NCI-H345 treated with DMSO at 0.1 percent for 48 hours (cell line): ENCODE measurements around the gene ARHGDIA.
"Not testable (repeated sequence)": the region's sequence is repeated elsewhere in the genome, so short reads cannot be mapped to it uniquely, and the experiment has no call there.

Source experiments
- DNase-seq: peaks from one replicate; lab custom pipeline; 2025; ENCODE audit not compliant: unreplicated experiment; lab: John Stamatoyannopoulos, UW

ARHGDIA gene

GRCh38 chr17:81844887-81845286 lies 26.2 kb downstream of the ARHGDIA start:
- DNase-seq, result no peak

GRCh38 chr17:81844327-81844851 lies 26.7 kb downstream of the ARHGDIA start:
- DNase-seq, result no peak

DNA sequence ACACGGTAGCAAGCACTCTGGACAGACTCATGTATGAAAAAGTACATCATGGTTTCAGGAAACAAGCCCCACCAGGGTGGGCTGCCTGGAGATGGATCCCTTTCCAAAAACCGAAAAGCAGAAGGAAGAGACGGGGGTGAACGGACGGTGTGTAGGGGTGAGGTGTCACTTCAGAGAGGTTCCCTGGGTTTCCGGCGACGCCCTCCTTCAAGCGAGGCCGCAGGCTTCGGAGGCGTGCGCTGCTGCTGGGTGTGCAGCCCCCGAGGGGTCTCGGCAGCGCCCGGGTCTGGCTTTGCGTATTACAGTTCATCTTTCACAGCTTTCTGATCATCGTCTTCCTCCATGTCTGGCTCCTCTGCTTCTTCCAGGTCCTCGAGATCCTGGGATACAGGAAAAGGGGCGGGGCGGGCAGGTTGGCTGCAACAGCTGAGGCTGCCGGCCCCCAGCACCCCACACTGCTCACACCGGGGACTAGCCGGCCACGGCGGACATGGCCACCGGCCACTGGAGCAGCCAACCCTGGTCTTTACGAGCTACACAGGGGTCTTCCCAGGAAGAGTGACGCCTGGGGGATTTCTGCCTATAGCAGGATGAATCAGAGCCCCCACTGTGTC lies 27.3 kb downstream of the ARHGDIA start:
- no peak for DNase-seq

DNA sequence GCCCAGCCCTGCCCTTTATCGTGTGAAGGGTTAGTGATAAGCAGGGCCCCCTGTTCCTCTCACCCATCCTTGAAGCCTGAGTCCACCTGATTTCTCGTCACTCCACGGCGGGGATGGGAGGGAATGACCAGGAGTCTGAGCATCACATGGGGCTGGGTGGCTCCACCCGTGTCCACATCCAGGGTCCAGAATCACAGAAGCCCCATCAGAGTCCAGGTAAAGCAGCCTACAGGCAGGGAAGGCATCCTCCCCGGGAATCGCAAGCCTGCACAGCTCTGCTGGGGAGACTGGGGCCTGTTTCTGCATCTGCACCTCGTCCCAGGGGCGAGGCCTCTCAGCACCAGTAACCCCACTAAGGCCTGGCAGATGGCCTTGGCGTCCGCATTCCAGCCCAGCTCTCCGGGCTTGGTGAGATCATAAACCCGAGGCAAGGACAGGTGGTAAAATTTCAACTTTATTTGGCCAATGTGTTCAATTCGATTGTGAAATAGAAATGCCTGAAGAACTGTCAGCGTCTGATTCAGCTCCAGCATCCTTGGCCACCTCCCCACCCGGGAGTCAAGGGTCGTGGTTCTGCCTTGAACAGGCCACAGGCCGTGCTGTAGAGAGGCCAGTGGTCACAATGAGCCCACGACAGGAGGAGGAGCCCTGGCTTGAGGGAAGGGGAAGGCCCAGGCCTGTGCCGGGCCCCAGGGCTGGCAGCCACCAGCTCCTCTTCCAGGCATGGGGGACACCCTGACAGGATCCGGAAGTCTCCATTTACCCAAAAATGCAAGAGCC lies 28.2 kb downstream of the ARHGDIA start:
- DNase-seq, result no peak

- no peak for DNase-seq
These were observed 28.8 kb downstream of the ARHGDIA start for GRCh38 chr17:81842378-81842724.

GRCh38 chr17:81841866-81842265 lies 29.3 kb downstream of the ARHGDIA start:
- no peak for DNase-seq

- DNase-seq, result no peak
These were observed 30.0 kb downstream of the ARHGDIA start for GRCh38 chr17:81840826-81841778.

GRCh38 chr17:81840059-81840458 lies 31.1 kb downstream of the ARHGDIA start:
- not testable (repeated sequence) for DNase-seq

GRCh38 chr17:81839301-81839700 lies 31.8 kb downstream of the ARHGDIA start:
- no peak for DNase-seq

DNA sequence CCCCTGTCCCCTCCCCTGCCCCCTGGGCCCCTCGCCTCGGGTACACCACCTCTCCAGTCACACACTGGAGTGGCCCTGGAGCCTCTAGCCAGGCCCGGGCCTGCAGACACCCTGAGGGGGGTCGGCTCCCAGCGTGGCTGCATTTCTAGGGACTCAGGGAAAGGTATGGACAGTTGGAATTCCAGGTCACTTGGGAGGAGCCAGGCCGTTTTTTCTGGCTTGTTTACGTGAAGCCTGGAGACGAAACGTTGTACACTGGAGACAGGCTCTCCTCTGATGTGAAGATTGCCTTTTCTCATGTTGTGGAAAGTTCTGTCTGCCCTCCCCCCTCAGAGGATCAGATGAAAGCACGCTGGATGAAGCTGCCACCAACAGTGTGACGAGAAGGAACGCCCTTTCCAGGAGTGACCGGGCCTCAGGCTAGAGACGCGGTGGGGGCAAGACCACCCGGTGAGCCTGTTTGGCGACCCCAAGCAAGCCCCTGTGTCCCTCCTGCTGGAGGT lies 32.3 kb downstream of the ARHGDIA start:
- DNase-seq, result no peak

DNA sequence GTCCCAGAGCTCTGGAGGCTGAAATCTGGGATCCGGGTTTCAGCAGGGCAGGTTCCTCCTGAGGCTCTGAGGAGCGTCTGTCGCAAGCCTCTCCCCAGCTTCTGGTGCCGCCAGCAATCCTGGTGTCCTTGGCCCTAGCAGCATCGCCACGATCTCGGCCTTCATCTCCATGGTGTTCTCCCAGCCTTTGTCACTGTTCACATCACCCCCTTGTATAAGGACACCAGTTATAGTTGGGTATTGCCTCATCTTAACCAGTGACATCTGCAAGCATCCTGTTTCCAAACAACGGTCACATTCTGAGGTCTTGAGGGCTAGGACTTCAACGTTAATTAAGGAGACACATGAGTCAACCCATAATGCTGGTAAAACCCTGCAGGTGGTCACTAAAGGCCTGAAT lies 33.5 kb downstream of the ARHGDIA start:
- no peak for DNase-seq

GRCh38 chr17:81834831-81835267 lies 36.3 kb downstream of the ARHGDIA start, which contains the start of gene PPP1R27:
PPP1R27 (minus strand) TSS chr17:81835050; CDS start chr17:81834953, 97 bp downstream.
- DNase-seq, result no peak

DNA sequence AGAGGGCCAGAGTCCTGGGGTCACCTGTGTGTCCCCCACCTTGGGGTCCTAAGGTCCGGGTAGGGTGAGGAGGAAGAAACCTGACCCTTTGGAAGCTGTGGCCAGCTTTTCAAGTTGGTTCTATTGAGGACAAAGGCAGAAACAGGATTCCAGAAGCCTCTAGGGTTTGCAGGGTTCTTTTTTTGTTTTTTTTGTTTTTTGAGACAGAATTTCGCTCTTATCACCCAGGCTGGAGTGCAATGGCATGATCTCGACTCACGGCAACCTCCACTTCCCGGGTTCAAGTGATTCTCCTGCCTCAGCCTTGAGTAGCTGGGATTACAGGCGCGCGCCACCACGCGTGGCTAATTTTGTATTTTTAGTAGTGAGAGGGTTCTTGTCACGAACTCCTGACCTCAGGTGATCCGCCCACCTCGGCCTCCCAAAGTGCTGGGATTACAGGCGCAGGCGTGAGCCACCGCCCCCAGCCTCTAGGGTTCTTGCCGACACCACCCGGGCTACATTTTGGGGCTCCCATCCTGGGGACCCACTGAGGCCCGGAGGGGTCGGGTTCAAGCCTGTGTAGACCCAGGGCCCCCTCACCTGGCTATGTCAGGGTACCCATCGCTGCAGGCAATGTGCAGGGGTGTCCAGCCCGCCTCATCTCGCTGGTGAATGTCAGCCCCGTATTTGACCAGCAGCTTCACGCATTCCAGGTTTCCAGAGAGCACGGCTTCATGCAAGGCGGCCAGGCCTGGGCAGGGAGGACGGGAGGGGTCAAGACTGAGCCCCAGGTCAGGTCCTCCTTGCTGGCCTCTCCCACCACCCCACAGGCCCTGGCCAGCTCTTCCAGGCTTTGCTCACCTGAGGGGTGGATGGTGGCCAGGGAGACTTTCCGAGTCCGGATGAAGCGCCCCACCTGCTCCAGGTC lies 37.0 kb downstream of the ARHGDIA start:
- DNase-seq, result no peak

DNA sequence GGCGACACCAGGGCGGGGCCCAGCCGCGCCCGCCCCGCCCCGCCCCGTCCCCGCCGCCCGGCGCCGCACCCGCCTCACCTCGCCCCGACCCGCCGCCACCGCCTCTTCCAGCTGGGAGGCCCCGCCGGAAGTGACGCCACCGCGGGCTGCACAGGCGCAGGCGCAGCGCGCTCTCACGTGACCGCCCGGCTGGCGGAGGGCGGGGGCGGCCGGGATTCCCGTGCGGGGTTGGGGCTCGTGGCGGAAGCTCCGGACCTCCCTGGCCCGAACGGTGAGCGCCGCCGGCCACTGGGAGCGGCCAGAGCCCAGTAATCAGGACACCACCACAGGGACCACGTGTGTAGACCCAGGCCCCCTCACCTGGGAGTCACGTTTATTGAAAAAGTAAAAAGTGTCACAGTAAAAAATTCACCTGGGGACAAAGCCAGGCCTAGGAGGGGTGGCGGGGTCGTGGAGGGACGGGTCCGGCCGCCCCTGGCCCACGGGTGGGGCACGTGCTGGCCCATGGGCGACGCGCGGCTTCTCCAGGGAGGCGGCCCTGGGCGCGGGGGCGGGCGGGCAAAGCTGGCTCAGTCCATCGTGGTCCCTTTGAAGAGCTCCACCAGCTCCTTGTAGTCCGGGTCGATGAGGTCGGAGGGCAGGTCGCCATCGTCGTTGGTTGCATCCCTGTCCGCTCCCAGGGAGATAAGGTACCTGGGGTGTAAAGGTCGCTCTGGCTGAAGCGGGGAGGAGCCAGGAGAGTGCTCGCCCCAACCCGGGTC lies 37.8 kb downstream of the ARHGDIA start, which contains the start of gene MCRIP1:
MCRIP1 (minus strand) TSS at position 132 of the 761 bp plus-strand sequence. CDS start 8,785 bp downstream, outside the sequence.
- DNase-seq, result peak; percentile 92

GRCh38 chr17:81832608-81833159 lies 38.5 kb downstream of the ARHGDIA start:
- no peak for DNase-seq

DNA sequence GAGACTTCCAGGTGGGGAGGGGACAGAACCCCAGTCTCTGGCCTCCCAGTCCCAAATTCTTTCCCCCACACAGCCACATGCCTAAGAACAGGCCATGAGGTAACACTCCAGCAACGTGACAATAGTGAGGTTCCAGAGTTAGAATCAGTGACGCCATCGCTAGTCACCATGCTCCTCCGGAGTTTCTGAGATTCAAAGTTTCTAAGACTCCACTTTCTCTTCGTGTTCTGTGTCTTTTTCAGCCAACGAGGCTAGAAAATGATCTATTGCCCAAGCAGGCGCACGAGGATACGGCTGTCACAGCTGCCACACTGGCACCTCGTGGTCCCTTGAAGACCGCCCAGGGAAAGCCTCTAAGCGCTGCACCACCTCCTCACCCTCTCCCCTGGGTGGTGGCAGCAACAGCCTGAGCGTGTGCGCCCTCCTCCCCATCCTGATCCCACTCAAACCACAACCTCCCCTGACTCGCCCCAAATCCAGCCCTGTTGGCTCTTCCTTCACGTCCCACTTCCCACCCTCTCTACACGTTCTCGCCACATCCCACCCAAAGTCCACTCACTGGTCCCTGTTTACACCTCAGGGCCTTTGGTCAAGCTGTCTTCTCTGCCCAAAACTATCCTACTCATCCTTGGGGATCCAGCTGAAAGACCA lies 39.1 kb downstream of the ARHGDIA start:
- DNase-seq, result no peak

- DNase-seq, result no peak
These were observed 39.6 kb downstream of the ARHGDIA start for GRCh38 chr17:81831563-81831956.

DNA sequence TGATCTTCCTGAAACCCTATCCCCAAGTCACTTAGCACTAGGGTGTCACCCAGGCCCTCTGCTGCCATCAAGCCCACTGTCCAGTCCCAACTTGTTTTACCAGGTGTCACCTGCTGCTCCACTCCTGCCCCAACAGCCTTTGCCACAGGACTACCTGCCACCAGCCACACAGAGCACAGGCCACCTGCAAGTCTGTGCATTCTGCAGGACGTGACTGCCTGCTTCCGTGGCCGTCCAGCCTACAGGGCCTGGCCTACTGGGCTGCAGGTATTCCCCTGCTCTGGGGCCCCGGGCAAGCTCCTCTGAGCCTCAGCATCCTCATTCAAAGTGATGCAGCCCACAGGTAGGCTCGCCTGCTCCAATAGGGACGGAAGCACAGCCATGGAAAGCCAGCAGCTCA lies 41.3 kb downstream of the ARHGDIA start:
- DNase-seq, result no peak
